ENCODE results near the gene HJV.

HJV gene

GRCh38 chr1:146007489-146008133 lies 13.9 kb downstream of the HJV start:
- H3K36me3 ChIP-seq (ENCODE audit: control insufficient read depth in 5 of 5, insufficient read depth in 5 of 5, low read length in 5 of 5), result no peaks in the 10 kb centered on the region
- H3K9me3 ChIP-seq (ENCODE audit: control insufficient read depth in 5 of 5, low read length in 5 of 5), result no peaks in the 10 kb centered on the region
- H3K4me3 ChIP-seq (ENCODE audit: low read depth in 1 of 5, low read length in 5 of 5), result no peak overlapping the region
- H3K27ac ChIP-seq (ENCODE audit: low read depth, low read length), result peak overlapping the region; percentile 69
- H3K9ac ChIP-seq (ENCODE audit: low read length in 5 of 5), result peak overlapping the region in 1 of 5 donors; percentile 55
- H3K4me1 ChIP-seq (ENCODE audit: control insufficient read depth in 5 of 5, insufficient read depth in 5 of 5, low read length in 5 of 5), result peaks cover 1 to 45% (median 29%) of the 10 kb centered on the region in 5 donors
- H3K27me3 ChIP-seq (ENCODE audit: control insufficient read depth in 5 of 5, insufficient read depth in 4 of 5, low read length in 5 of 5), result no peaks in the 10 kb centered on the region

- no peaks in the 10 kb centered on the region for H3K9me3 ChIP-seq (ENCODE audit: control insufficient read depth in 5 of 5, low read length in 5 of 5)
- no peak overlapping the region for H3K4me3 ChIP-seq (ENCODE audit: low read depth in 1 of 5, low read length in 5 of 5)
- H3K4me1 ChIP-seq (ENCODE audit: control insufficient read depth in 5 of 5, insufficient read depth in 5 of 5, low read length in 5 of 5), result peaks cover 5 to 61% (median 58%) of the 10 kb centered on the region in 5 donors
- no peaks in the 10 kb centered on the region for H3K36me3 ChIP-seq (ENCODE audit: control insufficient read depth in 5 of 5, insufficient read depth in 5 of 5, low read length in 5 of 5)
- H3K9ac ChIP-seq (ENCODE audit: low read length in 5 of 5), result peak overlapping the region in 1 of 5 donors; percentile 58
- H3K27me3 ChIP-seq (ENCODE audit: control insufficient read depth in 5 of 5, insufficient read depth in 4 of 5, low read length in 5 of 5), result no peaks in the 10 kb centered on the region
- peak overlapping the region; percentile 88 for H3K27ac ChIP-seq (ENCODE audit: low read depth, low read length)
Measured at GRCh38 chr1:146001709-146002108, 19.8 kb downstream of the HJV start.

- Histone ChIP-seq H3K4me1 (ENCODE audit: control insufficient read depth in 5 of 5, insufficient read depth in 5 of 5, low read length in 5 of 5) (peaks cover 8 to 49% (median 44%) of the 10 kb centered on the region in 5 donors), H3K9ac (ENCODE audit: low read length in 5 of 5) (peak overlapping the region in 4 of 5 donors; percentile 25 to 82 (median 70))
Measured at GRCh38 chr1:145999321-146000024, 22.1 kb downstream of the HJV start.

DNA sequence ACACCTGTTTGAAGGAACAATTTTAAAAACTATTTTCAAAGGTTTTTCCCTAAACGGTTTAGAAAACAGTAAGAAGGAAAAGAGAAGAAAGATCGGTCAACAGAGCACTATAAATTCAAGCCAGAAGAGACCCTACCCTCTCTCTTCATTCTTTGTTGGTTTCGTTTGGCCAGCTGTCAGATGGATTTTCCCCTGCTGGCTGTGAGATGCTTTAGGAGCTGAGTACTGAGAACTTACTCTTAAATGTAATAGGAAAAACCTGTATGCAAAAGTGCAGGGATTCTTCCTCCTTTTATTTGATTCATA lies 23.9 kb downstream of the HJV start:
- peak overlapping the region; percentile 89 to 100 (median 92) for H3K4me3 ChIP-seq (ENCODE audit: low read depth in 1 of 5, low read length in 5 of 5)
- H3K27me3 ChIP-seq (ENCODE audit: control insufficient read depth in 5 of 5, insufficient read depth in 4 of 5, low read length in 5 of 5), result no peaks in the 10 kb centered on the region
- peaks cover 23 to 30% (median 27%) of the 10 kb centered on the region in 5 donors for H3K36me3 ChIP-seq (ENCODE audit: control insufficient read depth in 5 of 5, insufficient read depth in 5 of 5, low read length in 5 of 5)
- H3K9me3 ChIP-seq (ENCODE audit: control insufficient read depth in 5 of 5, low read length in 5 of 5), result no peaks in the 10 kb centered on the region
- peak overlapping the region; percentile 88 for H3K27ac ChIP-seq (ENCODE audit: low read depth, low read length)
- H3K9ac ChIP-seq (ENCODE audit: low read length in 5 of 5), result peak overlapping the region in 4 of 5 donors; percentile 86 to 92 (median 91)
- peaks cover 10 to 66% (median 58%) of the 10 kb centered on the region in 5 donors for H3K4me1 ChIP-seq (ENCODE audit: control insufficient read depth in 5 of 5, insufficient read depth in 5 of 5, low read length in 5 of 5)

More at GRCh38 chr1:145999321-146000024, 22.1 kb downstream of the HJV start:
- Histone ChIP-seq H3K4me3 (ENCODE audit: low read depth in 1 of 5, low read length in 5 of 5) (peak overlapping the region; percentile 16 to 100 (median 89)), H3K9me3 (ENCODE audit: control insufficient read depth in 5 of 5, low read length in 5 of 5) (no peaks in the 10 kb centered on the region), H3K36me3 (ENCODE audit: control insufficient read depth in 5 of 5, insufficient read depth in 5 of 5, low read length in 5 of 5) (peaks cover 9 to 12% (median 10%) of the 10 kb centered on the region in 5 donors), H3K27ac (ENCODE audit: low read depth, low read length) (peak overlapping the region; percentile 88), H3K27me3 (ENCODE audit: control insufficient read depth in 5 of 5, insufficient read depth in 4 of 5, low read length in 5 of 5) (no peaks in the 10 kb centered on the region)

- Histone ChIP-seq H3K4me3 (ENCODE audit: low read depth in 1 of 5, low read length in 5 of 5) (peak overlapping the region; percentile 89 to 100 (median 92)), H3K9me3 (ENCODE audit: control insufficient read depth in 5 of 5, low read length in 5 of 5) (no peaks in the 10 kb centered on the region), H3K27ac (ENCODE audit: low read depth, low read length) (peak overlapping the region; percentile 88), H3K9ac (ENCODE audit: low read length in 5 of 5) (peak overlapping the region; percentile 69 to 92 (median 90)), H3K4me1 (ENCODE audit: control insufficient read depth in 5 of 5, insufficient read depth in 5 of 5, low read length in 5 of 5) (peaks cover 13 to 71% (median 63%) of the 10 kb centered on the region in 5 donors), H3K27me3 (ENCODE audit: control insufficient read depth in 5 of 5, insufficient read depth in 4 of 5, low read length in 5 of 5) (no peaks in the 10 kb centered on the region), H3K36me3 (ENCODE audit: control insufficient read depth in 5 of 5, insufficient read depth in 5 of 5, low read length in 5 of 5) (peaks cover 23 to 35% (median 30%) of the 10 kb centered on the region in 5 donors)
Measured at GRCh38 chr1:145997016-145997717, 24.4 kb downstream of the HJV start.

GRCh38 chr1:145996433-145997015 lies 25.0 kb downstream of the HJV start, which contains the start of gene TXNIP:
Gene TXNIP (minus strand): TSS chr1:145996579. CDS start chr1:145996266, 313 bp downstream.
- Histone ChIP-seq H3K4me3 (ENCODE audit: low read depth in 1 of 5, low read length in 5 of 5) (peak within 1 kb of the TSS; percentile 89 to 100 (median 100)), H3K36me3 (ENCODE audit: control insufficient read depth in 5 of 5, insufficient read depth in 5 of 5, low read length in 5 of 5) (peaks cover 23 to 38% (median 30%) of the 10 kb centered on the region in 5 donors), H3K9ac (ENCODE audit: low read length in 5 of 5) (peak within 1 kb of the TSS; percentile 87 to 100 (median 92)), H3K27ac (ENCODE audit: low read depth, low read length) (peak within 1 kb of the TSS; percentile 88), H3K9me3 (ENCODE audit: control insufficient read depth in 5 of 5, low read length in 5 of 5) (no peaks in the 10 kb centered on the region), H3K27me3 (ENCODE audit: control insufficient read depth in 5 of 5, insufficient read depth in 4 of 5, low read length in 5 of 5) (no peaks in the 10 kb centered on the region), H3K4me1 (ENCODE audit: control insufficient read depth in 5 of 5, insufficient read depth in 5 of 5, low read length in 5 of 5) (peaks cover 11 to 71% (median 67%) of the 10 kb centered on the region in 5 donors)

DNA sequence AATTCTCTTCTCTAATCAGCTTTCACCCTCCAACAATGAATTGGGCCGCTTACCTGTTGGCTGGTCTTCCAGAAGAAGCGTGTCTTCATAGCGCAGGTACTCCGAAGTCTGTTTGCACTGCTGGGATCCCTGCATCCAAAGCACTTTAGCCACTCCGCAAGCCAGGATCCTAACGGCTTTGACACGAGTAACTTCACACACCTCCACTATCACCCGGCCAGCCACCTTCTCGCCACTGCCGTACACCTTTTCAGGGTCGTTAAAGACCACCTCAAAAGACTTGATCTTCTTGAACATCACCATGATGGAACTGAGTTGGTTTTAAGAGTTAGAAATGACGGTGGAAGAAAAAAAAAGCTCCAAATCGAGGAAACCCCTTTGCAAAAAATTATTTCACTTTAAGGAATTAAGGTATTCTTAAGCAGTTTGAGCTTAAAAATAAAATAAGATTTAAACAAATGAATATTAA lies 25.5 kb downstream of the HJV start:
- Histone ChIP-seq H3K36me3 (ENCODE audit: control insufficient read depth in 5 of 5, insufficient read depth in 5 of 5, low read length in 5 of 5) (peaks cover 23 to 38% (median 30%) of the 10 kb centered on the region in 5 donors), H3K4me3 (ENCODE audit: low read depth in 1 of 5, low read length in 5 of 5) (peak overlapping the region; percentile 89 to 100 (median 100)), H3K9me3 (ENCODE audit: control insufficient read depth in 5 of 5, low read length in 5 of 5) (no peaks in the 10 kb centered on the region), H3K4me1 (ENCODE audit: control insufficient read depth in 5 of 5, insufficient read depth in 5 of 5, low read length in 5 of 5) (peaks cover 11 to 71% (median 68%) of the 10 kb centered on the region in 5 donors), H3K9ac (ENCODE audit: low read length in 5 of 5) (peak overlapping the region; percentile 87 to 100 (median 92)), H3K27ac (ENCODE audit: low read depth, low read length) (peak overlapping the region; percentile 88), H3K27me3 (ENCODE audit: control insufficient read depth in 5 of 5, insufficient read depth in 4 of 5, low read length in 5 of 5) (no peaks in the 10 kb centered on the region)

DNA sequence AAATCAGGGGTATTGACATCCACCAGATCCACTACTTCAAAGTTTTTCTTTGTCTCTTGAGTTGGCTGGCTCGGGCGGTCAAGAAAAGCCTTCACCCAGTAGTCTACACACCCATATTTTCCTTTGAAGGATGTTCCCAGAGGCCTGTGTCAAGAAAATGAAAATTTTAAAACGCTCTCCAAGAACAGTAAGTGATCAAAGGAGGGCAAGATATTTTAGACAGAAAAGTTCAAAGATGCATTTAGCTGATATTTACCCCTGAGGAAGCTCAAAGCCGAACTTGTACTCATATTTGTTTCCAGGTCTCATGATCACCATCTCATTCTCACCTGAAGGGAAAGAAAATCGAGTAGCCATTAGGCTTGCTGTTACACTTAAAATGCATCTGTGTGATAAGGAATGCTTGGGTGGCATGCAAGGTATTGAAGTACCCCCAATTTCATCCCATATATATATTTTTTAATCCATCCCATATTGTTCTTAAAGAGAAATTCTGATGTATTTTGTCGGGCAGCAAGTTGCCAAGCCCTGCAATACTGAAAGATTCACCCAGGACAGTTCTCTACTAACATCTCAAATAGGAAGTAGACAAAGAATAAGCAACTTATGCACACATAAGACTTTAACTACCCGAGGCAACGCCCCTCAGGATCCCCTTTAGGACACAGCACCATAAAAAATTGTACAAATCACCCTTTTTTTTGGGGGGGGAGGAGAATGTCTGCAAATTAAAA lies 26.2 kb downstream of the HJV start:
- Histone ChIP-seq H3K27ac (ENCODE audit: low read depth, low read length) (peak overlapping the region; percentile 88), H3K9me3 (ENCODE audit: control insufficient read depth in 5 of 5, low read length in 5 of 5) (no peaks in the 10 kb centered on the region), H3K36me3 (ENCODE audit: control insufficient read depth in 5 of 5, insufficient read depth in 5 of 5, low read length in 5 of 5) (peaks cover 23 to 38% (median 30%) of the 10 kb centered on the region in 5 donors), H3K4me3 (ENCODE audit: low read depth in 1 of 5, low read length in 5 of 5) (peak overlapping the region; percentile 89 to 100 (median 100)), H3K27me3 (ENCODE audit: control insufficient read depth in 5 of 5, insufficient read depth in 4 of 5, low read length in 5 of 5) (no peaks in the 10 kb centered on the region), H3K4me1 (ENCODE audit: control insufficient read depth in 5 of 5, insufficient read depth in 5 of 5, low read length in 5 of 5) (peaks cover 11 to 76% (median 68%) of the 10 kb centered on the region in 5 donors), H3K9ac (ENCODE audit: low read length in 5 of 5) (peak overlapping the region; percentile 87 to 100 (median 92))

Measured in subcutaneous abdominal adipose tissue (tissue), 5 donors.